OCI-LY3 (cell line): ENCODE data around the gene UNC13A.
A peak's percentile ranks its signal among the peaks of the same experiment; 100 is the strongest.

Source experiments
- H2AFZ ChIP-seq: fragments of 200-600, 300-600 bp; shearing (Covaris generic); 2 replicates; pipeline ENCODE4 v1.6.0; 2014; ENCODE audit warnings: antibody characterized with exemption, low read depth, low read length
- H3K27ac ChIP-seq: fragments of 200-600, 300-600 bp; sonication (generic); 2 replicates; pipeline ENCODE4 v1.5.1; 2014; ENCODE audit warnings: mild to moderate bottlenecking, low read length, moderate library complexity, mixed read lengths
- H3K27me3 ChIP-seq: fragments of 200-600, 300-600 bp; sonication (generic); 2 replicates; pipeline ENCODE4 v1.6.1; 2014; ENCODE audit warnings: low read depth, low read length, mixed read lengths
- H3K36me3 ChIP-seq: fragments of 200-600, 300-600 bp; sonication (generic); replicated peaks from 2 replicates; pipeline ENCODE3; 2014; ENCODE audit warnings: low read depth, low read length, mixed read lengths
- H3K4me1 ChIP-seq: fragments of 300-600, 200-600 bp; sonication (generic); 2 replicates; pipeline ENCODE4 v1.6.1; 2014; ENCODE audit warnings: low read length, mixed read lengths
- H3K4me2 ChIP-seq: fragments of 200-600, 300-600 bp; sonication (generic); 2 replicates; pipeline ENCODE4 v1.6.1; 2014; ENCODE audit warnings: low read length, mixed read lengths
- H3K4me3 ChIP-seq: fragments of 300-600, 200-600 bp; sonication (generic); 2 replicates; pipeline ENCODE4 v1.5.1; 2014; ENCODE audit warnings: antibody characterized with exemption, mild to moderate bottlenecking, low read length, moderate library complexity
- H3K79me2 ChIP-seq: fragments of 300-600, 200-600 bp; shearing (Covaris generic); 2 replicates; pipeline ENCODE4 v1.6.1; 2014; ENCODE audit warnings: mild to moderate bottlenecking, low read length, mixed read lengths
- H3K9ac ChIP-seq: fragments of 300-600, 200-600 bp; shearing (Covaris generic); 2 replicates; pipeline ENCODE4 v1.6.0; 2014; ENCODE audit warnings: mild to moderate bottlenecking, low read length, moderate library complexity
- H3K9me3 ChIP-seq: fragments of 200-600, 300-600 bp; shearing (Covaris generic); 2 replicates; pipeline ENCODE4 v1.6.1; 2014; ENCODE audit warnings: low read length, mixed read lengths; ENCODE audit not compliant: insufficient read depth
- H4K20me1 ChIP-seq: fragments of 200-600, 300-600 bp; sonication (generic); 2 replicates; pipeline ENCODE4 v1.6.1; 2016; ENCODE audit warnings: low read length, mixed read lengths; ENCODE audit not compliant: insufficient read depth
- CTCF ChIP-seq: fragments of 200-600, 300-600 bp; sonication (generic); IDR thresholded peaks from 2 replicates; pipeline ENCODE4 v1.5.1; 2014; ENCODE audit warnings: antibody characterized with exemption, low read length, low read depth
- EZH2phosphoT487 ChIP-seq: fragments of 200-600 bp; shearing (Covaris generic); IDR thresholded peaks from 2 replicates; pipeline ENCODE4 v1.6.1; 2018; ENCODE audit warnings: antibody characterized with exemption, mixed run types, low read depth

The UNC13A gene

GRCh38 chr19:17718947-17719711 lies 31.0 kb upstream of the UNC13A start, which contains the start of gene MAP1S:
TSS of gene MAP1S (plus strand) at chr19:17719480. CDS start at chr19:17719503, 23 bp downstream.
- peak within 1 kb of the TSS; percentile 94 for H3K4me3 ChIP-seq
- peak within 1 kb of the TSS; percentile 88 for H2AFZ ChIP-seq
- H4K20me1 ChIP-seq = peaks cover 21% of the 10 kb centered on the region
- peaks cover 23% of the 10 kb centered on the region for H3K4me1 ChIP-seq
- peak within 1 kb of the TSS; percentile 99 for H3K4me2 ChIP-seq
- no peaks in the 10 kb centered on the region for H3K27me3 ChIP-seq
- H3K9ac ChIP-seq = peak within 1 kb of the TSS; percentile 85
- H3K9me3 ChIP-seq = no peaks in the 10 kb centered on the region
- H3K27ac ChIP-seq = peak within 1 kb of the TSS; percentile 11
- TF ChIP-seq EZH2phosphoT487 = no peak
- TF ChIP-seq CTCF = no peak
- peaks cover 34% of the 10 kb centered on the region for H3K79me2 ChIP-seq
- peaks cover 15% of the 10 kb centered on the region for H3K36me3 ChIP-seq

GRCh38 chr19:17718550-17718946 lies 30.4 kb upstream of the UNC13A start:
- peak overlapping the region; percentile 94 for H3K4me3 ChIP-seq
- peak overlapping the region; percentile 96 for H3K4me2 ChIP-seq
- TF ChIP-seq CTCF (no peak), EZH2phosphoT487 (no peak)
- no peaks in the 10 kb centered on the region for H3K27me3 ChIP-seq
- peak overlapping the region; percentile 88; the same call in 1 of the 2 replicates for H2AFZ ChIP-seq
- H3K27ac ChIP-seq = peak overlapping the region; percentile 11
- peaks cover 21% of the 10 kb centered on the region for H4K20me1 ChIP-seq
- H3K9me3 ChIP-seq = no peaks in the 10 kb centered on the region
- peak overlapping the region; percentile 85 for H3K9ac ChIP-seq
- H3K4me1 ChIP-seq = peaks cover 23% of the 10 kb centered on the region
- H3K79me2 ChIP-seq = peaks cover 34% of the 10 kb centered on the region
- H3K36me3 ChIP-seq = peaks cover 12% of the 10 kb centered on the region

GRCh38 chr19:17716309-17716929 lies 28.3 kb upstream of the UNC13A start:
- Histone ChIP-seq H3K36me3 (peaks cover 5% of the 10 kb centered on the region), H3K4me1 (peaks cover 23% of the 10 kb centered on the region), H2AFZ (no peak overlapping the region), H3K79me2 (peaks cover 24% of the 10 kb centered on the region), H3K27me3 (no peaks in the 10 kb centered on the region), H3K27ac (no peak overlapping the region), H3K9me3 (no peaks in the 10 kb centered on the region), H3K9ac (no peak overlapping the region), H4K20me1 (peaks cover 16% of the 10 kb centered on the region), H3K4me3 (no peak overlapping the region), H3K4me2 (no peak overlapping the region)
- TF ChIP-seq CTCF (peak; percentile 43), EZH2phosphoT487 (no peak)

GRCh38 chr19:17711851-17712250 lies 23.7 kb upstream of the UNC13A start:
- TF ChIP-seq CTCF = no peak
- TF ChIP-seq EZH2phosphoT487 = no peak
- Histone ChIP-seq H3K36me3 (no peaks in the 10 kb centered on the region), H2AFZ (no peak overlapping the region), H3K27me3 (no peaks in the 10 kb centered on the region), H3K27ac (no peak overlapping the region), H3K9me3 (no peaks in the 10 kb centered on the region), H3K79me2 (no peaks in the 10 kb centered on the region), H4K20me1 (no peaks in the 10 kb centered on the region), H3K4me1 (no peaks in the 10 kb centered on the region), H3K9ac (no peak overlapping the region), H3K4me2 (no peak overlapping the region), H3K4me3 (no peak overlapping the region)
